Caki2 (cell line): Measurements from ENCODE around the gene ITGAE. TPM values are rescaled to one million over a fixed set of nuclear protein-coding genes. Genes with fewer than 3 reads are reported as not detected.

ENCODE experiments used
- DNase-seq: peaks from one replicate; pipeline ENCODE4 v3.0.0-alpha.2; 2015; ENCODE audit warnings: low read depth
- in situ Hi-C: cut with HindIII; loops from 2 replicates; pipeline ENCODE4 v1.10.0; 2016; ENCODE audit warnings: low sequenced_read_pairs, low pct_unique_long_range_greater_than_20kb, mixed read lengths
- total RNA-seq: library from RNA; depleted of rRNA; stranded (reverse); fragments of >200 nt; shearing (Covaris generic); gene quantifications from 2 replicates; pipeline ENCODE4 v1.2.3, GENCODE V29; 2014; ENCODE audit warnings: low replicate concordance

The ITGAE gene
- total RNA-seq, 1 experiment from 2014 or later = 38.1 TPM

- no peak for DNase-seq
- in situ Hi-C loops = no loop called here
These were observed 32.2 kb downstream of the ITGAE start for GRCh38 chr17:3768769-3769168.

- in situ Hi-C loops = no loop called here
- no peak for DNase-seq
These were observed 32.6 kb downstream of the ITGAE start for GRCh38 chr17:3768341-3768740.

DNA sequence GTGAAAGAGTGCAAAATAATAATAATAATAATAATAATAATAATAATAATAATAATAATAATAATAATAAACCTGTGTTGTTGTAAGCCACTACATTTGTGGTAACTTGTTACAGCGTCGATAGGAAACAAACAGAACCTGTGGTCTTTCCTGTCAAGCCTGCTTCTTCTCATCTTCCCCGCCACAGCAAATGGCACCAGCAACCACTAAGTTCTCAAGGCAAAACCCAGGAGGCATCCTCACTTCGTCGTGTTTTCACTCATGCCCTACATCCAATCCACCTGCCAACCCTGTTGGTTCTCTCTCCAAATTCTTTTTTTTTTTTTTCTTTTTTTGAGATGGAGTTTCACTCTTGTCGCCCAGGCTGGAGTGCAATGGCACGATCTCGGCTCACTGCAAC is 34.2 kb downstream of the ITGAE start:
- no peak for DNase-seq
- in situ Hi-C loops = no loop called here

GRCh38 chr17:3765981-3766380 is 35.0 kb downstream of the ITGAE start:
- in situ Hi-C loops = no loop called here
- no peak for DNase-seq

DNA sequence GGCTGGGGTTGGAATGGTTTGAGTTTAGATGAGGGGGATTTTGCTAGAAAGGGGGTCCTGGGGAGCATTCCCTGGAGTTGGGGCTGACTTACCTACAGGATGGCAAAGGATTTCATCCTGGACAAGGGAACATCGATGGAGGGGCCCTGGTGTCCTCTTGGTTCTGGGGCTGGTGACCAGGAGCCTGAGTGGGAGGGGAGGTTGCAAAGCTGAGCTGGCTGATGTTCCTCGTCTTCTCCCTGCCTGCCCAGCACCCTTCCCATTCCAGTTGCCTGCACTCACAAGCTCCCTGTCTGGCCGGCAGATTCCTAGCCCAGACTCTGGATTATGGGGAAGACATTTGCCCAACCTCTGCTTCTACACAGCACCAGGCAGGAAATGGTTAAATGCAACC is 37.2 kb downstream of the ITGAE start:
- in situ Hi-C loops = no loop called here
- DNase-seq = no peak

DNA sequence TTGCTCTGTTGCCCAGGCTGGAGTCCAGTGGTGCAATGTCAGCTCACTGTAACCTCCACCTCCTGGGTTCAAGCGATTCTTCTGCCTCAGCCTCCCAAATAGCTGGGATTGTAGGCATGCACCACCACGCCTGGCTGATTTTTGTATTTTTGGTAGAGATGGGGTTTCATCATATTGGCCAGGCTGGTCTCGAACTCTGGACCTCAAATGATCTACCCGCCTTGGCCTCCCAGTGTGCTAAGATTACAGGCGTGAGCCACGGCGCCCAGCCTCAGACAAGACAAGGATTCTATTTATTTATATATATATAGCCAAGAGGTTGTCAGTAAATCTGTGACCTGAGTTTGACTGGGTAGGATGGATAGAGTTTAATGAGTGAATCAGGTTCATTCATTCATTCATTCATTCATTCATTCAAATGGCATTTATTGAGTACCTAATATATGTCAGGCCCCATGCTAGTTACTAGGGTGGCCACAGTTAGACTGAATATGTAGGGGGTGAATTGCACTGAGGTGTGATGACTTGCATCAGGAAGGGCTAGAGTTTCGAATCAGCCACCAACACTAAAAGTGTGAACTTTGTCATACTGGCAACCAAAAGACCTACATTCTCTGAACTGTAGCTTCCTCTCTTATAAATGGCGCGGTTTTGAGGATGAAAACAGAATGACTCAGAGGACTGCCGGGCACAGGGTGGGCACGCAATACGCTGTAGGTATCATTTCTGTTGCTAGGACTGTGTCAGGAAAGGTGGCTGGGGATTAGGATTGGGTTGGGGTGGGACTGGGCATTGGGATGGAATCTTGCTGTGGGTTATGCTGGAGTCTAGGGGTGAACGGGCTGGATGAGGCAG is 37.8 kb downstream of the ITGAE start:
- in situ Hi-C loops = no loop called here
- DNase-seq = no peak

- in situ Hi-C loops = no loop called here
- no peak for DNase-seq
These were observed 39.0 kb downstream of the ITGAE start for GRCh38 chr17:3761918-3762380.

- in situ Hi-C loops = no loop called here
- no peak for DNase-seq
These were observed 39.7 kb downstream of the ITGAE start for GRCh38 chr17:3761036-3761917.

GRCh38 chr17:3759597-3760216 is 41.3 kb downstream of the ITGAE start:
- DNase-seq = no peak
- in situ Hi-C loops = no loop called here

DNA sequence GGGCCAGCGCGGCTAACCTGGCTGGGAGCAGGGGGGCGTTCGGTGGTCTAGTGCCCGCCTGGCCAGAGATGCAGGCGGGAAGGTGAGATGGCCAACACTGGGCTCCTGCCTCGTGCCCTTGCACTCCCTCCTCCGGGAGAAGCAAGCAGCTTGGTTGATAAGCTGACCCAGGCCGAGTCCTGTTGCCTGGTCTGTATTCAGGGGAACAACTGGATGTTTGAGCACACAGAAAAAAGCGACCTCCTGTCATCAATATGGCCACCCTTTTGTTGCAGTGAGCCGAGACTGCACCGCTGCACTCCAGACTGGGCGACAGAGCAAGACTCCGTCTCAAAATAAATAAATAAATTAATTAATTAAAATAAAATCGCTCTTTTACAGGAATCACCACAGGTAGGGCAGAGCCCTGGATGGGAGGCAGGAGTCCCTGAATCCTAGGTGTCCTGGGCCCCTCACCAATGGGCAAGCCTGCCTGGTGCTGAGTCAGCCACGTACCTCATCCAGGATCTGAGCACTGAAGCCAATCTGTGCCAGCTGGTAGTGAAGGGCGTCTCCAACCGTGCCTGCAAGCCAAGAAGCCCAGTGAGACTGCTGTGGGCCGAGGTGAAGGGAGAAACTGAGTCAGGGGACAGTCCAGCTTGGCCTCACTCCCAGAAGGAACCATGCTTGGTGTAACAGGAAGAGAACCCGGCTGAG is 45.5 kb downstream of the ITGAE start:
- DNase-seq = no peak
- in situ Hi-C loops = no loop called here

- no peak for DNase-seq
- in situ Hi-C loops = no loop called here
These were observed 46.3 kb downstream of the ITGAE start for GRCh38 chr17:3754458-3755334.

DNA sequence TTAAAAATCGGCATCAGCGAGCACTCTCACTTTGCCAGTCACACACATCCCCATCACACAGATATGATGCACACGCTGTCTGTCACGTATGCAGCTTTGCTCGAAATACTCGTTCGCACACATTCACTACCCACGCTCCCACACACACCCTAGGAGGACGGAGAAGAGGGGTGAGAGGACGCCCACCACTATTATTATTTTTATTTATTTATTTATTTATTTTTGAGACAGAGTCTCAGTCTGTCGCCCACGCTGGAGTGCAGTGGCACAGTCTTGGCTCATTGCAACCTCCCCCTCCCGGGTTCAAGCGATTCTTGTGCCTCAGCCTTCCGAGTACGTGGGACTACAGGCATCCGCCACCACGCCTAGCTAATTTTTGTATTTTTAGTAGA is 46.9 kb downstream of the ITGAE start:
- DNase-seq = no peak
- in situ Hi-C loops = no loop called here

DNA sequence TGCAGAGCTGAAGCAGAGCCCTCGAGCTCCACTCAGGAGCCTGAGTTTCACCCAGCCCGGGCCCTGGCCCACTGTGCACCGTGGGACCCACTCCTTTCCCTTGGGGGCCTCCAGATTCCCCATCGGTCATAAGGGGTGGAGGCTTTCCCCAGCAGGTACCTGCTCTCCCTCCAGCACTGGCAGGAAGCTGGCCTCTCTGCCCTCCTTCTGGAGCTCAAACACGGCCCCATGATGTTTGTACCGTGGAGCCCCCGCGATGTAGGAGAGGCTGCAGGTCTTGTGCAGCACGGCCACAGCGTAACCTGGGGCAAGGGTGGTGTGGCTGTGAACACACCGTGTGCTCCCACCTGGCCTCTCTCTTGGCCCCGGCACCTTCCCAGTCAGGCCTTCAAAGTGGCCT is 47.4 kb downstream of the ITGAE start:
- DNase-seq = no peak
- in situ Hi-C loops = no loop called here

GRCh38 chr17:3751836-3752235 is 49.2 kb downstream of the ITGAE start:
- in situ Hi-C loops = no loop called here
- no peak for DNase-seq

GRCh38 chr17:3750926-3751325 is 50.1 kb downstream of the ITGAE start:
- no peak for DNase-seq
- in situ Hi-C loops = no loop called here

- in situ Hi-C loops = no loop called here
- DNase-seq = no peak
These were observed 50.7 kb downstream of the ITGAE start for GRCh38 chr17:3750296-3750695.

DNA sequence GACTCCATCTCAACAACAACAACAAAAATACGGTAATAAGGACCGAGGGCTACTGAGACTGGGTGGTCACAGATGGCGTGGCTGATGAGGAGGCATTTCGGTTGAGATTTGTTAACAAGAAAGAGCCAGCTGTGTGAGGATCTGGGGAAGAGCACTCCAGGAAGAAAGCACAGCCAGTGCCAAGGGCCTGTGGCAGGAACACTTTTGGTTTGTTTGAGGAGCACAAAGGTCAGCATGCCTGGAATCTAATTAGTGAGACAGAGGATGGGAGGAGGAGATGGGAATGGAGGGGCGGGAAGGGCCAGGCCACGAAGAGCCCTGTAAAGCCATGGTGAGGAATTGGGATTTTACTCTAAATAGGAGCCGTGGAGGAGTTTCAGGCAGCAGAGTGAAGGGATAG is 52.4 kb downstream of the ITGAE start:
- DNase-seq = no peak
- in situ Hi-C loops = no loop called here
